Measurements from ENCODE around the gene COL17A1. TPM values are rescaled to one million over a fixed set of nuclear protein-coding genes. Genes with fewer than 3 reads are reported as not detected.

Gene COL17A1
- total and polyA plus RNA-seq, 2 donors (not counting 1 experiment from before 2014, with no cell fraction given) = under 0.01 to 0.12 TPM

DNA sequence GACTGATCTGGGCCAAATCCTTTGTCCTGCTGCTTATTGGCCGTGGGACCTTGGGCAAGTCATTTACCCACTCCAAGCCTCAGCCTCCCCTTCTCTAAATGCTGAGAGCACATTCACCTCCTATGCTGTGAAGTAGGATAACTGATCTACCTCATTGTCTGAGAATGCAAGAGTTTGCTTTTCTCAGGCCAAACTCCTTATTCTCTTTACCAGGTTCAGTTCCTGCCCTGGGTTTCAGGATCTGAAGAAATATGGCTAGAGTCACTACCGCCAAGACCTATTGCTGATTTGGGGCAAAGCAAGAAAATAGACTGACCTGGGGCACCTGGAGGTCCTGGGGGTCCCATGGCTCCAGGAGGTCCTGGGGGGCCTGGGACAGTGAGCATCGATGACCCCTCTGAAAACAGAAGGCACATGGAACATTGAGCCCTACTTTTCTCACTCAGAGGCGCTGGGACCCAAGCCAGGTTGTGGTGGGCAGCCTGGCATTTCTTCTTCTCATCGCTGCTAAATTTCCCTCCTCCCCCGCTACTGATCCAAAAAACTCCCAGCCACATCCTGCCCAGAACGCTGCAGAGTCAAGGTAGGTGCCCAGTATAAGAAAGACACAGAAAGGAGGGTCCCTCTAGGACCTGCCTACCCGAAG is 42.4 kb downstream of the COL17A1 start:
- DNase-seq (ENCODE audit: low read depth in 2 of 2) = peak in 1 of 2 donors; percentile 43

DNA sequence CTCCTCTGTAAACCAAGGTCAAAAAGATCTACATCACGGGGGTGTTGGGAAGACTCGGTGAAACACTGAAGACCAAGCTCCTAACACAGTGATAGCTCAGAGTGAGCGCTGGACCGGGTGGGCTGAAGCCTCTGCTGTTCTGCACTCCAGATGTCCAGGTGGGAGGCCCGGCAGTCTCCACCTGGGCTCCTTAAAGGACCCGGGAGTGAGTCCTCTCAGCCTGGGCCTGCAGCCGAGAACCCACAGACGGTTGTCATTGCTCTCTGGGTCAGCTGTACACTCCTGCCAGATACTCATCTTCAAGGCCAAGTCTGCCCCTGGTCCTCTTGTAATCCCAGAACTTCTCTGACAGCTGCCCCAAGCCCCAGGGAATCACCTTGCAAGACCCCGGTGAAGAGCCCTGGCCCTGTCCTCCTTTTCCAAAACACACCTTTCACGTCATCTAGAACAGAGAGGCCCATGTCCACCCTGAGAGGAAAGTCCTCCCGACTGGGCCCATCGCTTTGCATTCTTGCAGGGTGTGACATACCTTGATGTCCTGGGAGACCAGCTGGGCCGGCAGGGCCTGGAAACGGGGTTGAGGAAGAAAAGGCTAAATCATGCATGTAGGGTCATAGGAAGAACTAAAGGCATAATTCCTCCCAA is 43.7 kb downstream of the COL17A1 start:
- Histone ChIP-seq H3K27ac (ENCODE audit: insufficient read depth, low read length) (no peak overlapping the region), H3K9ac (ENCODE audit: insufficient read depth, low read length) (no peak overlapping the region), H3K9me3 (ENCODE audit: control insufficient read depth, insufficient read depth, low read depth, low read length) (no peaks in the 10 kb centered on the region), H3K27me3 (ENCODE audit: control insufficient read depth, insufficient read depth, low read length) (no peaks in the 10 kb centered on the region), H3K4me3 (replicated peaks in 1 of 4; ENCODE audit: control extremely low read depth in 1 of 4, insufficient read depth in 1 of 4, low read depth in 3 of 4, low read length in 4 of 4) (no peak overlapping the region), H3K79me2 (ENCODE audit: control insufficient read depth, insufficient read depth, low read length) (no peaks in the 10 kb centered on the region), H3K4me2 (ENCODE audit: extremely low read depth, insufficient read depth, low read length) (no peak overlapping the region), H2AFZ (ENCODE audit: low read length) (no peak overlapping the region), H4K20me1 (ENCODE audit: control insufficient read depth, extremely low read depth, insufficient read depth, low read length) (no peaks in the 10 kb centered on the region), H3K36me3 (ENCODE audit: control insufficient read depth, insufficient read depth, low read length) (no peaks in the 10 kb centered on the region), H3K4me1 (ENCODE audit: control insufficient read depth, extremely low read depth, insufficient read depth, low read length) (no peaks in the 10 kb centered on the region)
- TF ChIP-seq EZH2 (IDR thresholded peaks at IDR 0.05; ENCODE audit: low read length, missing control alignments) = no peak
- TF ChIP-seq, protein P1, sequence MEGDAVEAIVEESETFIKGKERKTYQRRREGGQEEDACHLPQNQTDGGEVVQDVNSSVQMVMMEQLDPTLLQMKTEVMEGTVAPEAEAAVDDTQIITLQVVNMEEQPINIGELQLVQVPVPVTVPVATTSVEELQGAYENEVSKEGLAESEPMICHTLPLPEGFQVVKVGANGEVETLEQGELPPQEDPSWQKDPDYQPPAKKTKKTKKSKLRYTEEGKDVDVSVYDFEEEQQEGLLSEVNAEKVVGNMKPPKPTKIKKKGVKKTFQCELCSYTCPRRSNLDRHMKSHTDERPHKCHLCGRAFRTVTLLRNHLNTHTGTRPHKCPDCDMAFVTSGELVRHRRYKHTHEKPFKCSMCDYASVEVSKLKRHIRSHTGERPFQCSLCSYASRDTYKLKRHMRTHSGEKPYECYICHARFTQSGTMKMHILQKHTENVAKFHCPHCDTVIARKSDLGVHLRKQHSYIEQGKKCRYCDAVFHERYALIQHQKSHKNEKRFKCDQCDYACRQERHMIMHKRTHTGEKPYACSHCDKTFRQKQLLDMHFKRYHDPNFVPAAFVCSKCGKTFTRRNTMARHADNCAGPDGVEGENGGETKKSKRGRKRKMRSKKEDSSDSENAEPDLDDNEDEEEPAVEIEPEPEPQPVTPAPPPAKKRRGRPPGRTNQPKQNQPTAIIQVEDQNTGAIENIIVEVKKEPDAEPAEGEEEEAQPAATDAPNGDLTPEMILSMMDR (conservative IDR thresholded peaks at IDR 0.05 in 1 of 2, IDR thresholded peaks at IDR 0.05 in 1 of 2; ENCODE audit: low read depth in 1 of 2, low read length in 2 of 2) = no peak
- no peak for DNase-seq (ENCODE audit: low read depth in 2 of 2)

More for the DNA sequence above, 42.4 kb downstream of the COL17A1 start:
- no peak overlapping the region for H3K9ac ChIP-seq (ENCODE audit: insufficient read depth, low read length)
- H3K4me2 ChIP-seq (ENCODE audit: extremely low read depth, insufficient read depth, low read length) = no peak overlapping the region
- H4K20me1 ChIP-seq (ENCODE audit: control insufficient read depth, extremely low read depth, insufficient read depth, low read length) = no peaks in the 10 kb centered on the region
- H3K27ac ChIP-seq (ENCODE audit: insufficient read depth, low read length) = no peak overlapping the region
- H3K27me3 ChIP-seq (ENCODE audit: control insufficient read depth, insufficient read depth, low read length) = no peaks in the 10 kb centered on the region
- no peak overlapping the region for H2AFZ ChIP-seq (ENCODE audit: low read length)
- H3K9me3 ChIP-seq (ENCODE audit: control insufficient read depth, insufficient read depth, low read depth, low read length) = no peaks in the 10 kb centered on the region
- no peak overlapping the region for H3K4me3 ChIP-seq (replicated peaks in 1 of 4; ENCODE audit: control extremely low read depth in 1 of 4, insufficient read depth in 1 of 4, low read depth in 3 of 4, low read length in 4 of 4)
- H3K36me3 ChIP-seq (ENCODE audit: control insufficient read depth, insufficient read depth, low read length) = no peaks in the 10 kb centered on the region
- no peaks in the 10 kb centered on the region for H3K79me2 ChIP-seq (ENCODE audit: control insufficient read depth, insufficient read depth, low read length)
- no peak for TF ChIP-seq EZH2 (IDR thresholded peaks at IDR 0.05; ENCODE audit: low read length, missing control alignments)
- TF ChIP-seq, protein P1 (conservative IDR thresholded peaks at IDR 0.05 in 1 of 2, IDR thresholded peaks at IDR 0.05 in 1 of 2; ENCODE audit: low read depth in 1 of 2, low read length in 2 of 2) = no peak
- no peaks in the 10 kb centered on the region for H3K4me1 ChIP-seq (ENCODE audit: control insufficient read depth, extremely low read depth, insufficient read depth, low read length)

DNA sequence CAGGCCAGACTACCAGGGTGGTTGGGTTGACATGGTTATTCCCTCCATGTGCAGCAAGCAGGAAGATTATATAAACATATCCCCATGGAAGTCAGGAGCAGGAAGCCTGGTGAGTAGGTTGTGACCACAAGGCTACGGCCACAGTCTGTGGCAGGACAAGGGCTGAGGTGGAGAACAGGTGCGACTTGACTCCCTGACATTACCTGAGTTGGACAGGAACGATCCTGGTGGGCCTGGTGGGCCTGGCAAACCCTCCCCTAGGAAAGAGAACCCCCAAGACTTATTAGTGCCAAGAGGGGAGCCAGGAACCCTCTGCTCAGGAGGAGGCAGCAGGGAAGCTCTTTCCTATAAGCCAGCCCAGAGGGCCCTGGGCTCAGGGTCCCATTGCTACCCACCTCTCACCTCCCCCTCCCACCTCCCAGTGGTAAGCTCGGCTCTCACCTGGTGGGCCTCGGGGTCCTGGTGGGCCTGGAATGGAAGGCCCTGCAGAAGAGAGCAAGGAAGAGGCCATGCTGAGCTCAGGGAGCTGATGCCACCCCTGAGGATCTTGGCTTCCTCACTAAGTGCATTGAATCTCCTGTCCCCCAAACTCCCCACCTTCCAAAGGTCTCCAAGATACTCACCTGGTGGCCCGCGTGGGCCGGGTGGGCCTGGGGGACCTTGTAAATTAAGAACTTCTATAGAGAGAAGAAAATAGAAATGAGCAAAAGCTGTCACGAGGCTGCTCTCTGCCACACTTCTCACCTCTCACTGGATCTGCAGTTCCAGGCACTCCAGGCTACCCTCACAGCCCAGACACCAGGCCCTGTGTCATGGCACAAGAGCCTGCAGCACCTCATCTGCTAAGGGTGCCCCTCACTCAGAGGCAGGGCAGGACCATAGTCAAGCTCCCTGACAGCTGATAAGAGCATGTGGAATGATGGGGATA is 44.6 kb downstream of the COL17A1 start:
- Histone ChIP-seq H3K9ac (ENCODE audit: insufficient read depth, low read length) (no peak overlapping the region), H3K4me3 (replicated peaks in 1 of 4; ENCODE audit: control extremely low read depth in 1 of 4, insufficient read depth in 1 of 4, low read depth in 3 of 4, low read length in 4 of 4) (no peak overlapping the region), H3K36me3 (ENCODE audit: control insufficient read depth, insufficient read depth, low read length) (no peaks in the 10 kb centered on the region), H3K27ac (ENCODE audit: insufficient read depth, low read length) (no peak overlapping the region), H3K4me1 (ENCODE audit: control insufficient read depth, extremely low read depth, insufficient read depth, low read length) (no peaks in the 10 kb centered on the region), H3K9me3 (ENCODE audit: control insufficient read depth, insufficient read depth, low read depth, low read length) (no peaks in the 10 kb centered on the region), H3K27me3 (ENCODE audit: control insufficient read depth, insufficient read depth, low read length) (no peaks in the 10 kb centered on the region), H4K20me1 (ENCODE audit: control insufficient read depth, extremely low read depth, insufficient read depth, low read length) (no peaks in the 10 kb centered on the region), H2AFZ (ENCODE audit: low read length) (no peak overlapping the region), H3K79me2 (ENCODE audit: control insufficient read depth, insufficient read depth, low read length) (no peaks in the 10 kb centered on the region), H3K4me2 (ENCODE audit: extremely low read depth, insufficient read depth, low read length) (no peak overlapping the region)
- DNase-seq (ENCODE audit: low read depth in 2 of 2) = no peak
- TF ChIP-seq, protein P1 (conservative IDR thresholded peaks at IDR 0.05 in 1 of 2, IDR thresholded peaks at IDR 0.05 in 1 of 2; ENCODE audit: low read depth in 1 of 2, low read length in 2 of 2) = no peak
- TF ChIP-seq EZH2 (IDR thresholded peaks at IDR 0.05; ENCODE audit: low read length, missing control alignments) = no peak

Measured in fibroblast of lung (primary cell).